Stimulated activated CD8-positive, alpha-beta memory T cell treated with anti-CD3 and anti-CD28 coated beads, Interleukin-12 subunit alpha, Interleukin-12 subunit beta, amount 100 ng/mL, for 24 hours (primary cell): Measurements from ENCODE around the gene MGARP.
"Not testable (repeated sequence)": the region's sequence is repeated elsewhere in the genome, so short reads cannot be mapped to it uniquely, and the experiment has no call there.

Source experiments
- DNase-seq: peaks from one replicate; pipeline ENCODE4 v3.0.0-alpha.2; 2020; ENCODE audit errors: extremely low read depth

MGARP gene

GRCh38 chr4:139295206-139295941 is 15.3 kb upstream of the MGARP start:
- DNase-seq = peak; percentile 96

- DNase-seq = no peak
Measured at GRCh38 chr4:139286186-139286698, 6.2 kb upstream of the MGARP start.

GRCh38 chr4:139282721-139283075 is 2.7 kb upstream of the MGARP start:
- no peak for DNase-seq

GRCh38 chr4:139282065-139282720 is 2.2 kb upstream of the MGARP start:
- no peak for DNase-seq

- DNase-seq = no peak
Measured at GRCh38 chr4:139278912-139279759, 889 bp downstream of the MGARP start.

- no peak for DNase-seq
Measured at GRCh38 chr4:139278485-139278884, 1.5 kb downstream of the MGARP start.

- no peak for DNase-seq
Measured at GRCh38 chr4:139275281-139275735, 4.7 kb downstream of the MGARP start.

- no peak for DNase-seq
Measured at GRCh38 chr4:139274790-139275189, 5.2 kb downstream of the MGARP start.

GRCh38 chr4:139273835-139274234 is 6.2 kb downstream of the MGARP start:
- no peak for DNase-seq

- DNase-seq = no peak
Measured at GRCh38 chr4:139267301-139267700, 12.7 kb downstream of the MGARP start.

GRCh38 chr4:139266583-139267257 is 13.3 kb downstream of the MGARP start:
- peak; percentile 65 for DNase-seq

GRCh38 chr4:139266208-139266582 is 13.8 kb downstream of the MGARP start:
- no peak for DNase-seq

GRCh38 chr4:139265654-139266053 is 14.4 kb downstream of the MGARP start:
- DNase-seq = no peak

GRCh38 chr4:139256349-139256748 is 23.7 kb downstream of the MGARP start:
- no peak for DNase-seq

- DNase-seq = not testable (repeated sequence)
Measured at GRCh38 chr4:139255581-139255980, 24.4 kb downstream of the MGARP start.

- DNase-seq = no peak
Measured at GRCh38 chr4:139253713-139254112, 26.3 kb downstream of the MGARP start.

- DNase-seq = no peak
Measured at GRCh38 chr4:139253046-139253445, 27.0 kb downstream of the MGARP start.

- no peak for DNase-seq
Measured at GRCh38 chr4:139247700-139248238, 32.3 kb downstream of the MGARP start.

- DNase-seq = no peak
Measured at GRCh38 chr4:139247241-139247640, 32.8 kb downstream of the MGARP start.

GRCh38 chr4:139246166-139246565 is 33.9 kb downstream of the MGARP start:
- no peak for DNase-seq

- no peak for DNase-seq
Measured at GRCh38 chr4:139245590-139245989, 34.4 kb downstream of the MGARP start.
